IMR-90 (cell line): ENCODE measurements around the gene ADGRG3. TPM values are rescaled to one million over a fixed set of nuclear protein-coding genes. Genes with fewer than 3 reads are reported as not detected.

Experiments
- ATAC-seq: fragments of 200-7000 bp; cut with Tn5 transposase; 2 replicates; pipeline ENCODE4 v1.9.1; 2020; ENCODE audit warnings: low read depth, mild to moderate bottlenecking, moderate library complexity
- BruUV-seq: library from RNA; stranded (reverse); fragments of 400-500 nt; replicated peaks from 2 replicates; lab custom pipeline; 2021; lab: Mats Ljungman, UMichigan
- CTCF ChIA-PET: fragments of 300-600 bp; formaldehyde crosslinking; extraction: SDS; loops from one replicate; lab custom pipeline; 2021; ENCODE audit warnings: antibody characterized with exemption; lab: Yijun Ruan, JAX
- POLR2A ChIA-PET: fragments of 300-600 bp; sonication (Branson Sonifier 250); formaldehyde crosslinking; loops from one replicate; lab custom pipeline; 2022; ENCODE audit warnings: antibody characterized with exemption; ENCODE audit not compliant: unreplicated experiment; lab: Charles Lee
- DNase-seq: peaks from one replicate; pipeline ENCODE4 v3.0.0; 2013
- H2AFZ ChIP-seq: replicated peaks from 2 replicates; pipeline ENCODE3; 2013; ENCODE audit warnings: low read length, mild to moderate bottlenecking; ENCODE audit not compliant: poor library complexity
- H2AK5ac ChIP-seq: 2 replicates; pipeline ENCODE4 v1.6.1; 2013; ENCODE audit warnings: low read depth, low read length, inconsistent platforms
- H2AK9ac ChIP-seq: replicated peaks from 2 replicates; pipeline ENCODE3; 2013; ENCODE audit warnings: mild to moderate bottlenecking, low read depth, low read length, moderate library complexity; ENCODE audit not compliant: poor library complexity
- H2BK120ac ChIP-seq: 2 replicates; pipeline ENCODE4 v1.6.1; 2013; ENCODE audit warnings: low read depth, low read length, inconsistent platforms
- H2BK15ac ChIP-seq: 3 replicates; pipeline ENCODE4 v1.6.1; 2013; ENCODE audit warnings: low read depth, low read length, inconsistent platforms
- H2BK20ac ChIP-seq: 2 replicates; pipeline ENCODE4 v1.6.1; 2013; ENCODE audit warnings: low read depth, mild to moderate bottlenecking, inconsistent platforms, low read length, moderate library complexity
- H2BK5ac ChIP-seq: 2 replicates; pipeline ENCODE4 v1.6.1; 2013; ENCODE audit warnings: mild to moderate bottlenecking, low read depth, low read length, inconsistent platforms; ENCODE audit not compliant: poor library complexity, severe bottlenecking
- H3K14ac ChIP-seq: replicated peaks from 2 replicates; pipeline ENCODE4 v1.6.1; 2013; ENCODE audit warnings: low read depth, low read length, inconsistent platforms
- H3K18ac ChIP-seq: 2 replicates; pipeline ENCODE4 v1.6.1; 2013; ENCODE audit warnings: low read depth, low read length, control low read depth
- H3K23ac ChIP-seq: 2 replicates; pipeline ENCODE4 v1.6.1; 2013; ENCODE audit warnings: low read depth, low read length, inconsistent platforms
- H3K27ac ChIP-seq: 2 replicates; pipeline ENCODE4 v1.5.1; 2013; ENCODE audit warnings: mild to moderate bottlenecking, control low read depth, low read length; ENCODE audit not compliant: insufficient read depth
- H3K27me3 ChIP-seq: 2 replicates; pipeline ENCODE4 v1.6.1; 2013; ENCODE audit warnings: low read length; ENCODE audit not compliant: control insufficient read depth, insufficient read depth
- H3K36me3 ChIP-seq: 2 replicates; pipeline ENCODE4 v1.6.1; 2013; ENCODE audit warnings: low read length, mixed read lengths; ENCODE audit not compliant: control insufficient read depth, insufficient read depth
- H3K4ac ChIP-seq: 2 replicates; pipeline ENCODE4 v1.6.1; 2013; ENCODE audit warnings: low read depth, low read length, inconsistent platforms
- H3K4me1 ChIP-seq: 2 replicates; pipeline ENCODE4 v1.6.1; 2013; ENCODE audit warnings: low read length, mixed read lengths; ENCODE audit not compliant: control insufficient read depth, insufficient read depth
- H3K4me2 ChIP-seq: 2 replicates; pipeline ENCODE4 v1.6.1; 2013; ENCODE audit warnings: low read depth, mild to moderate bottlenecking, control low read depth, low read length, moderate library complexity
- H3K4me3 ChIP-seq: 2 replicates; pipeline ENCODE4 v1.5.1; 2013; ENCODE audit warnings: low read depth, mild to moderate bottlenecking, control low read depth, low read length, moderate library complexity; ENCODE audit not compliant: insufficient read depth
- H3K56ac ChIP-seq: 2 replicates; pipeline ENCODE4 v1.6.1; 2013; ENCODE audit warnings: low read length, inconsistent platforms; ENCODE audit not compliant: insufficient read depth; ENCODE audit errors: extremely low read depth
- H3K79me1 ChIP-seq, 2 experiments: 2 replicates each; pipeline ENCODE4 v1.6.1; 2013; ENCODE audit warnings: low read length in 2 of 2, inconsistent platforms in 1 of 2, low read depth in 1 of 2
- H3K9ac ChIP-seq: 2 replicates; pipeline ENCODE4 v1.6.1; 2013; ENCODE audit warnings: low read depth, low read length, control low read depth
- H3K9me1 ChIP-seq: 2 replicates; pipeline ENCODE4 v1.6.1; 2013; ENCODE audit warnings: low read length, inconsistent platforms; ENCODE audit not compliant: insufficient read depth
- H3K9me3 ChIP-seq: 2 replicates; pipeline ENCODE4 v1.6.1; 2013; ENCODE audit warnings: low read length; ENCODE audit not compliant: control insufficient read depth, insufficient read depth
- H4K20me1 ChIP-seq: 2 replicates; pipeline ENCODE4 v1.6.1; 2013; ENCODE audit warnings: low read length, inconsistent platforms; ENCODE audit not compliant: insufficient read depth
- H4K5ac ChIP-seq: 2 replicates; pipeline ENCODE4 v1.6.1; 2013; ENCODE audit warnings: mild to moderate bottlenecking, low read depth, low read length, control low read depth
- H4K8ac ChIP-seq, 2 experiments: 2 replicates each; pipeline ENCODE4 v1.6.1; 2013; ENCODE audit warnings: low read depth in 2 of 2, low read length in 2 of 2, control low read depth in 1 of 2, inconsistent platforms in 1 of 2
- H4K91ac ChIP-seq: 2 replicates; pipeline ENCODE4 v1.6.1; 2013; ENCODE audit warnings: low read depth, low read length, inconsistent platforms; ENCODE audit not compliant: insufficient read depth
- MAZ ChIP-seq: IDR thresholded peaks from 2 replicates; pipeline ENCODE4 v1.6.1; 2012; ENCODE audit warnings: low read depth, mild to moderate bottlenecking, low read length, improper control_type of control experiment, moderate library complexity, borderline replicate concordance
- WGBS, 2 experiments: methylation state at CpG; one replicate each; pipeline versions ENCODE4 v1.1.5 to v1.1.7; 2013; ENCODE audit warnings: missing lambda C conversion rate in 2 of 2; ENCODE audit not compliant: insufficient read length in 1 of 2; ENCODE audit errors: extremely low coverage in 2 of 2; 5-methylcytosine and 5-hydroxymethylcytosine counted together
- dilution Hi-C: fragments of 300-500 bp; cut with HindIII; formaldehyde crosslinking; loops from one replicate; pipeline ENCODE4 v1.14.3; 2018; ENCODE audit warnings: low sequenced_read_pairs; ENCODE audit not compliant: unreplicated experiment
- in situ Hi-C: fragments of 300-500 bp; cut with MboI; formaldehyde crosslinking; loops from 3 replicates; pipeline ENCODE4 v1.14.3; 2019; ENCODE audit warnings: low sequenced_read_pairs, inconsistent platforms, mixed read lengths
- intact Hi-C: fragments of 100-400 bp; cut with micrococcal nuclease; formaldehyde crosslinking; loops from 2 replicates; pipeline ENCODE4 v1.10.0; 2022
- polyA plus RNA-seq, 3 experiments: library from polyadenylated mRNA; depleted of rRNA; stranded (reverse); fragments of >200 nt; gene quantifications; 2 replicates each; pipeline ENCODE4 v1.2.3, GENCODE V29; 2012; ENCODE audit warnings: low replicate concordance in 1 of 3
- total RNA-seq: library from RNA; depleted of rRNA; stranded (reverse); fragments of >200 nt; gene quantifications from 2 replicates; pipeline ENCODE4 v1.2.3, GENCODE V29; 2012

The ADGRG3 gene
- total and polyA plus RNA-seq, 2 of the 4 experiments (the other 2 are of a cell fraction) = not detected

DNA sequence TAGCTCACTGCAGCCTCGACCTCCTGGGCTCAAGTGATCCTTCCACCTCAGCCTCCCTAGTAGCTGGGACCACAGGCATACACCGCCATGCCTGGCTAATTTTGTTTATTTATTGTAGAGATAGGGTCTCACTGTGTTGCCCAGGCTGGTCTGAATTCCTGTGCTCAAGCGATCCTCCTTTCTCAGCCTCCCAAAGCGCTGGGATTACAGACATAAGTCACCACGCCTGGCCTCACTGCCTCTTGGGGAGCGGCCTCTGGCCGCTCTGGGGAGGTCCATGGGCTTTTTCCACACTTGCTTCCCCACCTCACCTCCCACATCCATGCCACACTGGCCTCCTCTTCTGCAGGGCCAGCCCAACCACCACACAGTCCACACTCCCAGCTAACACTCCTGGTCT, 18.3 kb upstream of the ADGRG3 start:
- H3K14ac ChIP-seq = no peak overlapping the region
- in situ Hi-C loops (no loop called here), intact Hi-C loops (loop anchor here (1.0 to 10.0 kb wide), 5 partner anchors 49 to 355 kb away; partner anchors contain the start of genes USB1 and ZNF319), dilution Hi-C loops (no loop called here)
- no peak overlapping the region for H2AK9ac ChIP-seq
- peaks cover 3% of the 10 kb centered on the region for H3K9me1 ChIP-seq
- H3K27me3 ChIP-seq = no peaks in the 10 kb centered on the region
- no peaks in the 10 kb centered on the region for H3K36me3 ChIP-seq
- H4K8ac ChIP-seq = no peak overlapping the region
- H2BK15ac ChIP-seq = no peak overlapping the region
- H3K4me1 ChIP-seq = peaks cover 2% of the 10 kb centered on the region; the same call in 1 of the 2 replicates
- H3K9ac ChIP-seq = no peak overlapping the region
- H2BK5ac ChIP-seq = no peak overlapping the region
- no peaks in the 10 kb centered on the region for H4K20me1 ChIP-seq
- WGBS, 2 experiments = 88% methylated on average over 5 of the region's 7 CpGs; no CpG with 5 or more reads in 1 of the 2 experiments
- H2BK20ac ChIP-seq = no peak overlapping the region
- H3K4me3 ChIP-seq = no peak overlapping the region
- H2BK120ac ChIP-seq = no peak overlapping the region
- DNase-seq (no peak), ATAC-seq (no peak)
- no peaks in the 10 kb centered on the region for H3K79me1 ChIP-seq
- CTCF ChIA-PET = interaction anchor here (0.6 to 3.6 kb wide), 4 partner anchors 17 to 81 kb away, joined by 3 to 16 read pairs (median 4); no protein-coding TSS in a partner anchor
- H3K9me3 ChIP-seq = no peaks in the 10 kb centered on the region
- POLR2A ChIA-PET = no interaction called here
- no peak overlapping the region for H2AK5ac ChIP-seq
- no peak overlapping the region for H4K5ac ChIP-seq
- no peak overlapping the region for H3K23ac ChIP-seq
- TF ChIP-seq MAZ = no peak
- H3K4me2 ChIP-seq = no peak overlapping the region
- no peak overlapping the region for H3K56ac ChIP-seq
- H2AFZ ChIP-seq = no peak overlapping the region
- no peak overlapping the region for H3K4ac ChIP-seq
- no peak overlapping the region for H3K27ac ChIP-seq
- BruUV-seq = no TSS peak
- no peak overlapping the region for H4K91ac ChIP-seq
- H3K18ac ChIP-seq = no peak overlapping the region
